Neural progenitor cell (in vitro differentiated cells): ENCODE measurements around the gene EXOC4. TPM values are rescaled to one million over a fixed set of nuclear protein-coding genes. Genes with fewer than 3 reads are reported as not detected.

Source experiments
- DNase-seq: peaks from one replicate; pipeline ENCODE4 v3.0.0-alpha.2; 2016; ENCODE audit warnings: low spot score
- H2AFZ ChIP-seq: fragments of 200-600 bp; sonication (generic); replicated peaks from 2 replicates; pipeline ENCODE4 v1.6.1; 2016; ENCODE audit warnings: antibody characterized with exemption
- H3F3A ChIP-seq: fragments of 200-600 bp; sonication (generic); 2 replicates; pipeline ENCODE4 v1.6.1; 2016; ENCODE audit warnings: antibody characterized with exemption, low read depth
- H3K27ac ChIP-seq: fragments of 200-600 bp; sonication (generic); 2 replicates; pipeline ENCODE4 v1.5.1; 2016; ENCODE audit warnings: mild to moderate bottlenecking
- H3K27me3 ChIP-seq: fragments of 200-600 bp; sonication (generic); 2 replicates; pipeline ENCODE4 v1.6.1; 2016; ENCODE audit warnings: mild to moderate bottlenecking, moderate library complexity
- H3K36me3 ChIP-seq: fragments of 200-600 bp; sonication (generic); 2 replicates; pipeline ENCODE4 v1.5.1; 2016
- H3K4me1 ChIP-seq: fragments of 200-600 bp; sonication (generic); 2 replicates; pipeline ENCODE4 v1.6.1; 2016; ENCODE audit warnings: mixed run types
- H3K4me2 ChIP-seq: fragments of 200-600 bp; sonication (generic); 2 replicates; pipeline ENCODE4 v1.6.1; 2016
- H3K4me3 ChIP-seq: fragments of 200-600 bp; sonication (generic); 2 replicates; pipeline ENCODE4 v1.5.1; 2016
- H3K79me2 ChIP-seq: fragments of 200-600 bp; sonication (generic); 2 replicates; pipeline ENCODE4 v1.6.1; 2016; ENCODE audit warnings: low read depth
- H3K9ac ChIP-seq: fragments of 200-600 bp; sonication (generic); 2 replicates; pipeline ENCODE4 v1.6.1; 2016
- H3K9me3 ChIP-seq: fragments of 200-600 bp; sonication (generic); 2 replicates; pipeline ENCODE4 v1.5.1; 2016; ENCODE audit warnings: low read depth
- H4K20me1 ChIP-seq: fragments of 200-600 bp; sonication (generic); 2 replicates; pipeline ENCODE4 v1.6.1; 2016; ENCODE audit warnings: low read depth
- H3K27ac Mint-ChIP-seq: 3 replicates; pipeline ENCODE4 v1.8.0; 2021; ENCODE audit warnings: mixed read lengths
- H3K27me3 Mint-ChIP-seq: 2 replicates; pipeline ENCODE4 v1.8.0; 2022; ENCODE audit warnings: low read depth, mild to moderate bottlenecking, inconsistent platforms, moderate library complexity, mixed read lengths; ENCODE audit not compliant: insufficient read depth
- H3K36me3 Mint-ChIP-seq: 3 replicates; pipeline ENCODE4 v1.8.0; 2021; ENCODE audit warnings: mixed read lengths
- H3K4me1 Mint-ChIP-seq: 3 replicates; pipeline ENCODE4 v1.8.0; 2021; ENCODE audit warnings: mixed read lengths
- H3K4me3 Mint-ChIP-seq: 3 replicates; pipeline ENCODE4 v1.8.0; 2021; ENCODE audit warnings: mild to moderate bottlenecking, moderate library complexity, mixed read lengths
- H3K9me3 Mint-ChIP-seq: 3 replicates; pipeline ENCODE4 v1.8.0; 2020; ENCODE audit warnings: mixed read lengths
- EZH2 ChIP-seq: fragments of 200-600 bp; sonication (generic); IDR thresholded peaks from 2 replicates; pipeline ENCODE4 v1.6.1; 2017; ENCODE audit warnings: antibody characterized with exemption, mild to moderate bottlenecking, moderate library complexity
- EZH2phosphoT487 ChIP-seq: fragments of 200-600 bp; sonication (generic); IDR thresholded peaks from 2 replicates; pipeline ENCODE4 v1.6.1; 2017; ENCODE audit warnings: antibody characterized with exemption
- total RNA-seq: library from RNA; depleted of rRNA; stranded (reverse); fragments of >200 nt; gene quantifications from 2 replicates; pipeline ENCODE4 v1.2.3, GENCODE V29; 2015; ENCODE audit warnings: low replicate concordance
- TF ChIP-seq, protein P1 (sequence below): fragments of 200-600 bp; sonication (generic); IDR thresholded peaks from 2 replicates; pipeline ENCODE4 v1.5.1; 2017; ENCODE audit warnings: antibody characterized with exemption, mild to moderate bottlenecking

Gene EXOC4
- total RNA-seq, 1 donor from 2014 or later: 129 TPM

DNA sequence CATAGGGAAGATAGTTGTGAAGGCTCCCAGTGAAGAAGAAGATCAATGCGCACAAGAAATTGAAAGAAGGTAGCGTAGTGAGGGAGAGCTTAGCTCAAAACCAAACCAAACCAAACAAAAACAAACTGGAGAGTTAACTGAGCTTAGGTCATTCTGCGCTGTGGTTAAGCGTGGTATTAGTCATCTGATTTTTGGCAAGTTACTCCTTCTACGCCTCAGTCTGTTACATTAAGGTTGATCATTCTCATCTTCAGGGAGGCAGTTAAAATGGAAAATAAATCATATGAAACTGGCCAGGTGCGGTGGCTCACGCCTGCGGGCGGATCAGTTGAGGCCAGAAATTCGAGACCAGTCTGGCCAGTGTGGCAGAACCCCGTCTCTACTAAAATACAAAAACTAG lies 259.7 kb downstream of the EXOC4 start:
- Histone ChIP-seq H3K4me2 (no peak overlapping the region), H3K9ac (no peak overlapping the region), H3K9me3 (no peaks in the 10 kb centered on the region), H3K79me2 (no peaks in the 10 kb centered on the region), H3K4me1 (no peaks in the 10 kb centered on the region), H3K36me3 (no peaks in the 10 kb centered on the region), H3K27me3 (no peaks in the 10 kb centered on the region), H2AFZ (no peak overlapping the region), H3F3A (no peaks in the 10 kb centered on the region), H3K4me3 (no peak overlapping the region), H4K20me1 (no peaks in the 10 kb centered on the region), H3K27ac (no peak overlapping the region)
- no peak overlapping the region for H3K27ac Mint-ChIP-seq
- H3K4me1 Mint-ChIP-seq: no peaks in the 10 kb centered on the region
- H3K9me3 Mint-ChIP-seq: no peaks in the 10 kb centered on the region
- no peaks in the 10 kb centered on the region for H3K36me3 Mint-ChIP-seq
- DNase-seq: no peak
- H3K27me3 Mint-ChIP-seq: no peaks in the 10 kb centered on the region
- H3K4me3 Mint-ChIP-seq: no peak overlapping the region
- TF ChIP-seq, protein P1, sequence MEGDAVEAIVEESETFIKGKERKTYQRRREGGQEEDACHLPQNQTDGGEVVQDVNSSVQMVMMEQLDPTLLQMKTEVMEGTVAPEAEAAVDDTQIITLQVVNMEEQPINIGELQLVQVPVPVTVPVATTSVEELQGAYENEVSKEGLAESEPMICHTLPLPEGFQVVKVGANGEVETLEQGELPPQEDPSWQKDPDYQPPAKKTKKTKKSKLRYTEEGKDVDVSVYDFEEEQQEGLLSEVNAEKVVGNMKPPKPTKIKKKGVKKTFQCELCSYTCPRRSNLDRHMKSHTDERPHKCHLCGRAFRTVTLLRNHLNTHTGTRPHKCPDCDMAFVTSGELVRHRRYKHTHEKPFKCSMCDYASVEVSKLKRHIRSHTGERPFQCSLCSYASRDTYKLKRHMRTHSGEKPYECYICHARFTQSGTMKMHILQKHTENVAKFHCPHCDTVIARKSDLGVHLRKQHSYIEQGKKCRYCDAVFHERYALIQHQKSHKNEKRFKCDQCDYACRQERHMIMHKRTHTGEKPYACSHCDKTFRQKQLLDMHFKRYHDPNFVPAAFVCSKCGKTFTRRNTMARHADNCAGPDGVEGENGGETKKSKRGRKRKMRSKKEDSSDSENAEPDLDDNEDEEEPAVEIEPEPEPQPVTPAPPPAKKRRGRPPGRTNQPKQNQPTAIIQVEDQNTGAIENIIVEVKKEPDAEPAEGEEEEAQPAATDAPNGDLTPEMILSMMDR: no peak
- TF ChIP-seq EZH2 (no peak), EZH2phosphoT487 (no peak)

DNA sequence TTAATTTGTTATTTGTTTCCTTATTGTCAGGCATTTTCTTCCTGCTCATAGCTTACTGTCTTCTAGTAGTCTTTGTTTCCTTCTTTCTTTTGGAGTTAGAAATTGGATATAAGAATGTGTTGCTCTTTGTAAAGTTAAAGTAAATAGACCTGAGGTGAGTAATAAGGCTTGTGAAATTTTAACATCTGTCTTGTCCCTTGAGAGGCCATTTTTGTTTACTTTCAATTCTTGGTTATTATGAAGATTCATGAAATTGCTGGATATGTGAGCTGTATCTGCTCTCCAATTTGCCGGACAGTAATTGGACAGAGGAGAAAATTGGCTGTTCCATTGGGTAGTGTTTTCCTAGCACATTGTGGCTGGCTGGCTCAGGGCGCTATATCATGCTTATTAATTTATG lies 260.7 kb downstream of the EXOC4 start:
- Histone ChIP-seq H3F3A (no peaks in the 10 kb centered on the region), H3K4me2 (no peak overlapping the region), H3K9me3 (no peaks in the 10 kb centered on the region), H3K36me3 (no peaks in the 10 kb centered on the region), H3K9ac (no peak overlapping the region), H3K27ac (no peak overlapping the region), H3K4me3 (no peak overlapping the region), H3K79me2 (no peaks in the 10 kb centered on the region), H3K27me3 (no peaks in the 10 kb centered on the region), H3K4me1 (no peaks in the 10 kb centered on the region), H2AFZ (no peak overlapping the region), H4K20me1 (no peaks in the 10 kb centered on the region)
- Mint-ChIP-seq H3K27ac (no peak overlapping the region), H3K9me3 (no peaks in the 10 kb centered on the region), H3K27me3 (peaks cover under 1% of the 10 kb centered on the region), H3K4me1 (no peaks in the 10 kb centered on the region), H3K4me3 (no peak overlapping the region), H3K36me3 (no peaks in the 10 kb centered on the region)
- TF ChIP-seq, protein P1: no peak
- TF ChIP-seq EZH2phosphoT487: no peak
- no peak for TF ChIP-seq EZH2
- DNase-seq: no peak

DNA sequence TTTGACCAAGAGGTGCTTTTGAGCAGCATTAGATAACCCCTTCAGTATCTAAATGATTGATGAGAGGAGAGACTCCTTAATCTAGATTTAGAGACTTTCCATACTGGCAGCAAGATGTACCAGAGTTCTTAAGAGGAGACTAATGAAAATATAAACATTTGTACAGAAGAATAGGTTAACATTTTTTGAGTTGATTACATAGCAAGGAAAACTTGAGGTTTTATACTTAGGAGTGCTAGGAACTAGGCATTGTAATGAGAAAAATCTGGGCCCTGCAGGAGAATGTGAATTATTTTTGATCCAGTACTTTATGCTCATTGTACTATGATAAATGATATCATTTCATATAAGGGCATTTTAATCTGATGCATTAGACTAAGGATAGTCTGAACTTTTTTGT lies 261.7 kb downstream of the EXOC4 start:
- H3K27me3 ChIP-seq: no peaks in the 10 kb centered on the region
- no peak overlapping the region for H3K27ac Mint-ChIP-seq
- H3K9ac ChIP-seq: no peak overlapping the region
- no peaks in the 10 kb centered on the region for H3K4me1 Mint-ChIP-seq
- no peaks in the 10 kb centered on the region for H3K9me3 Mint-ChIP-seq
- no peaks in the 10 kb centered on the region for H3K36me3 ChIP-seq
- H3K4me1 ChIP-seq: no peaks in the 10 kb centered on the region
- no peaks in the 10 kb centered on the region for H3F3A ChIP-seq
- H3K4me3 ChIP-seq: no peak overlapping the region
- H3K36me3 Mint-ChIP-seq: no peaks in the 10 kb centered on the region
- no peaks in the 10 kb centered on the region for H4K20me1 ChIP-seq
- H3K4me3 Mint-ChIP-seq: no peak overlapping the region
- no peak overlapping the region for H3K27ac ChIP-seq
- peaks cover 2% of the 10 kb centered on the region for H3K27me3 Mint-ChIP-seq
- H3K9me3 ChIP-seq: no peaks in the 10 kb centered on the region
- H3K4me2 ChIP-seq: no peak overlapping the region
- DNase-seq: no peak
- TF ChIP-seq, protein P1: no peak
- TF ChIP-seq EZH2phosphoT487 (no peak), EZH2 (no peak)
- H3K79me2 ChIP-seq: no peaks in the 10 kb centered on the region
- no peak overlapping the region for H2AFZ ChIP-seq

DNA sequence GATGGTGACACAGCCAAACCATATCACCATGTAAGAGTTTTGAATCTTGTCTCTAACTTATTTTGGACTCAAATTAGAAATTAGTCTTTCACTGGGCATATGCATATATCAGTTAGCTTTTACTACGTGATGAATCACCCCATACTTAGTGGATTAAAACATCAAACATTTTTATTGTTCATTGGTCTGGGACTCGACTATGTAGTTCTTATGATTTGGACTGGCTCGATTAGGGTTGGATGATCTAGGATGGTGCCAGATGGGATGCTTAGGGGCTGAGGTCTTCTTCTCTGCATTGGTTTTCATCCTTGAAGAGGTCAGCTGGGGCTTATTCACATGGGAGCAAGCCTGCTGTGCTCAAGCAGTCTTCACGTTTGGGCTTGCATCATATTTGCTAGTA lies 264.9 kb downstream of the EXOC4 start:
- TF ChIP-seq EZH2 (no peak), EZH2phosphoT487 (no peak)
- TF ChIP-seq, protein P1: no peak
- no peak overlapping the region for H3K4me2 ChIP-seq
- Mint-ChIP-seq H3K36me3 (no peaks in the 10 kb centered on the region), H3K4me3 (no peak overlapping the region), H3K27me3 (peaks cover 3% of the 10 kb centered on the region), H3K4me1 (no peaks in the 10 kb centered on the region), H3K9me3 (no peaks in the 10 kb centered on the region), H3K27ac (no peak overlapping the region)
- no peak for DNase-seq
- no peaks in the 10 kb centered on the region for H3K79me2 ChIP-seq
- H3K36me3 ChIP-seq: no peaks in the 10 kb centered on the region
- no peak overlapping the region for H3K27ac ChIP-seq
- H3K9me3 ChIP-seq: no peaks in the 10 kb centered on the region
- no peaks in the 10 kb centered on the region for H3K4me1 ChIP-seq
- H2AFZ ChIP-seq: no peak overlapping the region
- no peaks in the 10 kb centered on the region for H3K27me3 ChIP-seq
- no peak overlapping the region for H3K9ac ChIP-seq
- H3F3A ChIP-seq: no peaks in the 10 kb centered on the region
- no peak overlapping the region for H3K4me3 ChIP-seq
- no peaks in the 10 kb centered on the region for H4K20me1 ChIP-seq
